HG03097 (cell line): ENCODE measurements around the gene TP53RK.

Experiments
- ATAC-seq: cut with Tn5 transposase; IDR thresholded peaks from one replicate; pipeline ENCODE4 v1.9.1; 2021; ENCODE audit not compliant: unreplicated experiment, low FRiP score

Gene TP53RK

DNA sequence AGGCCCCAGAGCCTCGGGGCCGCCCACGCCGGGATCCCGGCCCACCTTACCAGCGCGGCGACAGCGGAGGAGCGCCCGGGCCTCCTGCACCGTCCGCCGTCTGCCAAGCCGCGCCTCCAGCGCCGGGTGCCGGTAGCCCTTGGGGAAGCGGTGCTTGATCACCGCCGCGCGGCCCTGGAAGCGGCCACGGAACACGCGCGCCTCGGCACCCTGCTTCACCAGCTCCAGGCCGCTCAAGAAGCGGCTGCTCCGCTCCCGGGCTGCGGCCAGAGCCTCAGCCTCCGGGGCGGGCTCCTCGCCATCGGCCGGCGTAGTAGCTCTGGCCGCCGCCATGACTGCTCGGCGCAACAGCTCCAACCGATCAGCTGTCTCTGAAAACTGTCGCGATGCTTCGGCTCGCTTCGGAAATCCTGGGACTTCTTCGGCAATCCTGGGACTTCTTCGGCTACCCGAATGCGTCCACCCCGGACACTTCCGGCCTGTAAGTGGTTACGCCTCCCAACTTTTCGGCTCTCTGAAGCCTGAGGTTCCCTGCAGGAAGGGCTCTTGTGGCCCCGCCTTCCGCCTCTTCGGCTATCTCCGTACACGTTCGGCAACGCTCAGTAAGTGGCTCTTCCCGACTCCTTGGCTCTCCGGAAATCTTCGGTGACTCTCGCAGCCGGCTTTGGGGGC lies at the start of gene TP53RK:
Gene TP53RK (minus strand): TSS at position 363 of the 672 bp plus-strand sequence. CDS start 30 bp downstream, at position 333.
- ATAC-seq: peak; percentile 91

DNA sequence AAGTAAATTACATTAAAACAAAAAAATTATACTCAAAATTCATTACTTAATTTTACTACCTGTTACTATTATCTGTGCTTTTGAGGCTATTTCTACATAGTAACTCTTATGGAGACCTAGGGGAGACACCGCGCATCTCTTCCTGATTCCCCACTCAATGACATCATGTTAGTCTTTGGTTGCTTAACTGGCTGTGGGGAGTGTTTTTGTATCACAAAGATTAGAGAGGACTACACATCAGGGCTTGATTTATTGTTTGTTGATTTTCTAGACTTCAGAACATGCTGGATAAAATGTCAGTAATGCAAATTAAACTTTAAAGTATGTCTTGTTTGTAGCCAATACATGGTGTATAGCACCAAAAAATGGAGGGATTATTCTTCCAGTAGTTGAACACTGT lies 46.2 kb upstream of the TP53RK start:
- ATAC-seq: no peak

DNA sequence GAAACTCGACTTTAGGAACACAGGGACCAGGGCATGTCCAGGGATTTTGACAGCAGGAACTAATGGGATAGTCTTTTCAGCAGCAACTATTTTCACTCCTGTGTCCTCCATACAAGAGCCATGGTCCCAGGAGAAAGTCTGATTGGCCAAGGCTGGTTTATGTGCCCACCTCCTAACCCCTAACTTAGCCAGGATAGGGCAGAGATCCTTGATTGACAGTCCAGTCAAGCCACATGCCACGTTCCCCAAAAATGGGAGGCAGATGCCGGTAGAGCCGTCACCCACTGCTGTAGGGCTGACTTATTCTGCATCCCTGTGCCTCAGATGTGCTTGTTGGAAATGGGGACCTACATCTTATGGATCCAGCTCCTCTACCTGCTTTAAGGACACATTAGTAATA lies 42.5 kb upstream of the TP53RK start:
- ATAC-seq: no peak

GRCh38 chr20:46725186-46726165 lies 36.2 kb upstream of the TP53RK start:
- no peak for ATAC-seq

DNA sequence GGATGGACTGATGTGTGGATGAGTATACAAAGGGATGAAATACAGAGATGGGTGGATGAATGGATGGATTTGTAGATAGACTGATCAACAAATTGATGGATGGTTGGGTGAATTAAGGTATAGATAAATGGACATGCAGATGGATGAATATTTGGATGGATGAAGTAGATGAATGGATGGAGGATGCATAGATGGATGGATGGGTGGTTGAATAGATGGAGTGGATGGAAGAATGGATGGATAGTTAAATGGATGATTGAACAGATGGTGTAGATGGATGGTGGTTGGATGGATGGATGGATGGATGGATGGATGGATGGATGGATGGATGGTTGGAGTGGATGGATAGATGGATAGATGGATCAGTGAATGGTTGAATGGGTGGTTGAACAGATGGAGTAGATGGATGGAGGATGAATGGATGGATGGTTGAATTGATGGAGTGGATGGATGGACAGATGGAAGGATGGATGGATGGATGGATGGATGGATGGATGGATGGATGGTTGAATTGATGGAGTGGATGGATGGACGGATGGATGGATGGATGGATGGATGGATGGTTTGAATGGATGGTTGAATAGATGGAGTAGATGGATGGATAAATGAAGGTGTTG lies 35.2 kb upstream of the TP53RK start:
- no peak for ATAC-seq

DNA sequence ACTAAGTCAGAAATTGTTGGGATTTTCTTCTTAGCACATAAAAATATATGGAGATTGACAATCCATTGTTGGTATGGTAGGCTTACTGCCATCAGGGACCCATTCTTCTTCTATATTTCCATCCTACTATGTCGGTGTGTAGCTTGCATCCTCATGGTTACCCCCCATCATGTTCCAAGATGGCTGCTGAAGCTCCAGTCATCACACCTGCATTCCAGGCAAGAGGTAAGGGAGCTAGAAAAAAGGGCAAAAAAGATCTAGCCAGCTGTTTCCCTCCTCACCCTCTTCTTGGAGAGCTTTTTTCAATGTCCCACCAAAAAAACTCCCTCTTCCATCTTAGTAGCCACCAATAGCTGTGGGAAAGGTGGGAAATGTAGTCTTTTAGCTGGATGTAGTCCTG lies 33.8 kb upstream of the TP53RK start:
- ATAC-seq: no peak

GRCh38 chr20:46722450-46722849 lies 33.2 kb upstream of the TP53RK start:
- ATAC-seq: no peak

- no peak for ATAC-seq
Observed at GRCh38 chr20:46721476-46721875, 32.2 kb upstream of the TP53RK start.

DNA sequence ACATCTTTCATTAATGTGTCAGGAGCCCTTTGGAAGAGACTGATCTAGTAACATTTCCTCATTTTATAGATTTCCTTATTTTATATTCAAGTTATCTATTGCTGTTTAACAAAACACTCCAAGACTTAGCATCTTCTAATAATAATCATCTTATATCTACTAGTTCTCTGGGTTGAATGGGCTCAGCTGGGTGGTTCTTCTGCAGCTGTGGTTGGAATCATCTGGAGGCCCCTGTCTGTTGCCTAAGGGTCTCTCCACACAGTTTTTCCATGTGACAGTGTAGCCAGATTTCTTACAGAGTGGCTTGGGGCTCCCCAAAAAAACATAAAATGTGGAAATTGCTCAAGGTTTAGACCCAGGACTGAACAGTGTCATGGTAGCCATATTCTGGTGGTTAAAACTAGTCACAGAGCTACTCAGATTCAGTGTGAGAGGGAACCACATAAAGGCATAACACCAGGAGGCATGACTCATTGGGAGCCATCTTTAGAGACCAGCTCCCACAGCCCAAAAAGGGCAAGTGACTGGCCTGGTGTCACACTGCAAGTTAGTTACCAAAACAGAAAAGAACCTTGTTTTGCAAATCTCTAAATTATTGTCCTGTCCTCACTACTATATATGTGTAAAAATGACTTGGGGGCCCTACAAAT lies 31.7 kb upstream of the TP53RK start:
- no peak for ATAC-seq

- no peak for ATAC-seq
Observed at GRCh38 chr20:46720019-46720418, 30.8 kb upstream of the TP53RK start.

GRCh38 chr20:46717818-46718541 lies 28.7 kb upstream of the TP53RK start:
- ATAC-seq: no peak

DNA sequence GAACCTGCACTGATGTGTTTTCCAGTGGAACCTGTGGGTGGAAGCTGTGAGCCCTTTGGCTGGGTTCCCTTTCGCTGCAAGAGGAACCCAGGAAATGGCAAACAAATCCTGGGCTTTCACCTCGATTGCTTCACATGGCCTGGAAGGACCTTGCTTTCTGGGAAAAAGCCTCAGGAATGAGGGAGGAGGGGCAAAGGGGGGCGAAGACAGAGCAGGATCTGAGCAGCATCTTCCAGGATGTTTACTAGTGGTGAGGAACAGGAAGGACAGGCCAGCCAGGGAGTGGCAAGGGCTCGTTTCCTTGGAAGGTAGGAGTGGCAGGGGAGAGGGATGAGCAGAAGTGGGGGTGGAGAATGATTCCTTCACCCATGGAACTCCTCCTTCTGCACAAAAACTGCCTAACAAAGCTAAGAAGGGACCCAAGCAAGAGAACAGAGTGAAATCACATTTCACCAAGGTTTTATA lies 26.1 kb upstream of the TP53RK start:
- ATAC-seq: no peak

- no peak for ATAC-seq
Observed at GRCh38 chr20:46713957-46714834, 25.0 kb upstream of the TP53RK start.

GRCh38 chr20:46712056-46712636 lies 22.9 kb upstream of the TP53RK start:
- ATAC-seq: no peak

DNA sequence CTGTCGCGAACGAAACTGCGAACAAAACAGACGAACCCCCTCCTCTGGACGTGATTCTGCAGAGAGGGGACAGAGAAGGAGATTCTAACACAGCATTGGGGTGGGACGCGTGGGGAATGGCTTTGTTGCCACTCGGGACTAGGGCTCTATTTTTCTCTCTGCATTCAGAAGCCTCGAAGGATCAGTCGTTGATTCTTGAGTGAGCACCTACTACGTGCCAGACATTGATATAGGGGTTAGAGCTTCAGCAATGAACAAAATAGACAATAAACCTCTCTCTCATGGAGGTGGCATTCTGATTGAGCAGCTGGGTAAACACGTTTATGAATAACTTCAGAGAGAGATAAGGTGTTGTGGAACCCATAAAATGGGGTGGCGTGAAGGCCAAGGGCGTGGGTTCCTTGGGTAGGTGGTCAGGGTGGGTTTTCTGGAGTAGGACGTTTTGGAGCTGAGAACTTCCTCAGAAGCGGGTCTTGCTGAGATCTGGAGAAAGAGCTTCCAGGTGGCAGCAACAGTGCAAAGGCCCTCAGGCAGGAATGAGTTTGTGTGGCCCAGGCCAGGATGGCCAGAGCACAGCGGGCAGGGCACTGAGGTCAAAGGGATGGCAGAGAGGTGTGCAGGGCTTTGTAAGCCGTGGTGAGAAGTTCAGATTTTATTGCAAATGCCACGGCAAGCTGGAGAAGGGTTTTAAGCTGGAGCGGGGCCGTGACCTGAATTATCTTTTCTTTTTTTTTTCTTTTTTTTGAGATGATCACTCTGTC lies 21.1 kb upstream of the TP53RK start:
- ATAC-seq: no peak

DNA sequence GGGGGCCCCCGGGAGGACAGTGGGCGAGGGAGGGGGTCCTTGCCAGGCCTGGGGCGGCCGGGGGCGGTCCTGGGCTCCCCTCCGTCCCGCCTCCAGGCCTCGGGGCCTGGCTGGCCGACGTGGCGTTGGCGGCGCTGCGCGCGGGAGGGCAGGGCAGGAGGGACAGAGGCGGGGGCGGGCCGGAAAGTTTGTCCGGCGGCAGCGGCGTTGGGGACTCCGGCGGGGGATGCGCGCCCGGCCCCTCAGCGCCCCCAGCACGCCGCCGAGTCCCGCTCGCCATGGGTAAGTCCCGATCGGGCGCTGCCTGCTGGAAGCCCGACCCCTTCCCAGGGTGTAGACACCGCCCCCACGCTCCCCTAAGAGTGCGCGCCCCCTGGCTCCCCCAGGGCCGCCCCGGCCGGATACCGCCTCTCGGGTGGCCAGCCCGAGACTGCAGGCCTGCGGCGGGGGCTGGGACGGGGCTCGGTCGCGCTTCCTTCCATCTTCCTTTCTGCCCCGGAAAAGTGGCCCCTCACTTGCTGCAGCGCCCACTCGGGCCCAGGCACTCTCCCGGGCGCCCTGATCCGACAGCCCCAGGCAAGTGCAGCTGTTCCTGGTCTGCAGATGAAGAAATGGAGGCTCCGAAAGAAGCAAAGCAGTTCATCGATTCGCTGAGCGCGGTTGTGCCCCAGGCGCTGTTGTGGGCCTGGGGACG lies 20.4 kb upstream of the TP53RK start, which contains the start of gene SLC2A10:
Gene SLC2A10 (plus strand): TSS at position 191 of the 694 bp plus-strand sequence. CDS start 88 bp downstream, at position 279.
- ATAC-seq: no peak

GRCh38 chr20:46709055-46709458 lies 19.8 kb upstream of the TP53RK start:
- ATAC-seq: no peak
